NT2/D1 (cell line): ENCODE results near the gene PEX10.

Experiments used
- SUZ12 ChIP-seq: IDR thresholded peaks from 2 replicates; pipeline ENCODE4 v1.6.1; 2011; ENCODE audit not compliant: insufficient read length, insufficient read depth; ENCODE audit errors: extremely low read depth
- YY1 ChIP-seq: IDR thresholded peaks from 2 replicates; pipeline ENCODE4 v1.6.1; 2011; ENCODE audit not compliant: insufficient read length, insufficient read depth

- TF ChIP-seq SUZ12 (no peak), YY1 (no peak)
Measured at GRCh38 chr1:2382621-2383361, 29.6 kb downstream of the PEX10 start.
